GM11168 (cell line): ENCODE results near the gene BTAF1.
"Not testable (repeated sequence)": the region's sequence is repeated elsewhere in the genome, so short reads cannot be mapped to it uniquely, and the experiment has no call there.

ENCODE experiments used
- in situ Hi-C: fragments of 300-500 bp; cut with MboI; formaldehyde crosslinking; loops from one replicate; pipeline ENCODE4 v1.12.0; 2022; ENCODE audit warnings: low sequenced_read_pairs; ENCODE audit not compliant: unreplicated experiment

Gene BTAF1

DNA sequence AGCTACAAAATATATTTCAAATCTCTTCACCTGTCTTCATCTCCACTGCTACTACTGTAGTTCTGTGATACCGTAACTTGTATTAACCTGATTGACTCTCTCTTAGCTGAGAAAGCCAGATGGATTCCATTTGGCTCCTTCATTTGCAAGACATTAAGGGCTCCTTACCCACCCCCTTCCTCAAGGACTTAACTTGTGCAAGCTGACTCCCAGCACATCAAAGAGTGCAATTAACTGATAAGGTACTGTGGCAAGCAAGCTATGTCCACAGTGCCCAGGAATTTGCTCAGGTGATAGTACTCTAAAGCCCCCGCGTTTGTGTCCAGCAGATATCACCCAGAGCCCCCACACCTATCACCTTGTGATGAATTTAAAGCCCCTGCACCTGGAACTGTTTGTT is 109.5 kb downstream of the BTAF1 start:
- in situ Hi-C loops: not testable (repeated sequence)

DNA sequence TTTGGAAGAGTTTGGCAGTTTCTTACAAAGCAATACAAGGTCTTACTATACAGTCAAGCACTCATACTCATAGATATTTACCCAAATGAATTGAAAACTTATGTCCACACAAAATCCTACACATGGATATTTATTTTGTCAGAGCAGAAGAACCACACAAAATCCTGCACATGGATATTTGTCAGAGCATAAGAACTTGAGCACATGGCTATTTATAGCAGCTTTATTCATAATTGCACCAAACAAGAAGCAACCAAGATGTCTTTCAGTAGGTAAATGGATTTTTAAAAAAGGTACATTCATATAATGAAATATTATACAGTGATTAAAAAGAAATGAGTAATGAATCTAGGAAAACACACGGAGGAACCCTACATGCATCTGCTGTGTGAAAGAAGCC is 115.4 kb downstream of the BTAF1 start:
- in situ Hi-C loops: no loop called here

DNA sequence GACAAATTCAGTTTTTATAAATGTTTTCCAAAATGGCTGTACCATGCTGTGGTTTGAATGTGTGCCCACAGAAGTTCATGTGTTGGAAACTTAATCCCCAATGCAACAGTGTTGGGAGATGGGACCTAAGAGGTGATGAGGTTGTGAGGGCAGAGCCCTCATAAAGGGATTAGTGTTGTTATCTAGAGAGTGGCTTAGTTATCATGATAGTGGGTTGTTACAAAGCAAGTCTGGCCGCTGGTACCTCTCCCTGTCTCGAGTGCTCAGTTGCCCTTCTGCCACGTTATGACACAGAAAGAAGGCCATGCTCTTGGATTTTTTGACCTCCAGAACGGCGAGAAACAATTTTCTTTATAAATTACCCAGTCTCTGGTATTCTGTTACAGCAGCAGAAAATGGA is 119.0 kb downstream of the BTAF1 start:
- in situ Hi-C loops: no loop called here

DNA sequence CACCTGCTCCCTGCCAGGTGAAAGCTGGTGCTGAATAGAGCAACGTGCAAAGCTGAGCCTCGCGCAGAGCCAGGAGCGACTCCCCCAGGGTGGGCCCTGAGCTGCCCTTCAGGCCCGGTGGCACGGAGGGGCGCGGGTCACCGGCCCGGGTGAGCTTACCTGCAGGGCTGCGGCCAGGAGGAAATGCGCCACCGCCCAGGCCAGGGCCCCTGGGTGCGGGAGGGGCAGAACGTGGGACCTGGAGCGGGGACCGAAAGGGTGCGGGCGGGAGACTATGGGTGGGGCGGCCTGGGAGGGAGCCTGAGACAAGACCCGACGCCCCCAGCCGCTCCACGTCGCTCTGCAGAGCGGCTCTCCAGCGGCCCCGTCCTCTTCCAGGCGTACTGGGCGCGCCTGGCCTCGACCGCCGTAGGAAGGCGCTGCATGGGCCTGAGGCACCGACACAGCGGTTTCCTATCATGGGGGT is 122.1 kb downstream of the BTAF1 start:
- in situ Hi-C loops: no loop called here

DNA sequence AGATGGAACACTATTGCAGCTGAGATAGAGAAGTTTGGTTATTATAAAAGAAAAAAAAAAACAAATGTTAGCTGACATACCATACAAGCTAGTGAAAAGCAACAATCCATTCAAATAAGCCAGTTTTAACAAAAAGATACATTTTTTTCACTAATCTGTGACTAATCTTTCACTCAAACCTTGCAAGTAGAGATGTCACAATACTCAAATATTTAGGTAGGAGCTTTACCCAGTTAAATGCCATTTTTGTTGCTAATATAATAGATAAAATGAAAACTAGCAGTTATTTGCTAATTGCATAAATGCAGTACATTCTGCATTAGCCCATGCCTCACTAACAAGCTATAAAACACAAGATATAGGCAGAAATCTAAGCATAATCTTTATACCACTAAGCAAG is 123.6 kb downstream of the BTAF1 start:
- in situ Hi-C loops: no loop called here

DNA sequence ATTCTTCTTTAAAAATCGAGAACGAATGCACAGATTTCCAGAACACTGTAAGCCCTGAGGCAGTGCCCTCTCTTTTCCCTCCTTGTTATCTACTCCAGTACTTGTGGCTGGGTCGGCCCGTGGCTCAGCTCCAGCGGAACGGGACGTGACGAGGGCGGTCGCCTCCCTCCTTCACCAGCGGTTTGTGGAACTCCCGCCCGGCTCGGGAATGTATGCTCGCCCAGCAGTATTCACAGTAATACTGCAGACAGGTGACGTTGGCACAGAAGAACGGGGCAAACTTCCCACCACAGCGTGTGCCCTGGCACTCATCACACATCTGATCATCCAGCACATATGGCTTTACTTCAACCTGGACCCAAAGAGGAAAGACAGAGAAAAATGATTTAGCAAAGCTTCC is 128.5 kb downstream of the BTAF1 start:
- in situ Hi-C loops: no loop called here

DNA sequence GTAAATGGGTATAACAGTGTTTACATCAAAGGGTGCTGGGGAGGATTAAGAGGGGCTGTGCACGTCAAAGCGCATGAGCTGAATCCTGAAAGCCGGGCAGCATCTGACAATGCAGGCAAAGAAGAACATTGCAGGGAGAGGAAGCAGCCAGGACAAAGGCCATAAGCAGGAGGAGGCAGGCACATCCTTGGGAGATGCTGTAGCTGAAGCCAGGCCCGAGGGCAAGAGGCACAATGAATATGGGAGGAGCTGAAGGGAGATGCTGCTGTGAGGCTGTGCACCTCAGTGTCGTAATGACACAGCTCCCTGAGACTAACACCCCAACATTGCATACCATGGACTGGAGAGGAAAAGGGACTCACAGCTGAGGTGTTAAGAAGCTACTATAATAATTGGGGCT is 129.2 kb downstream of the BTAF1 start:
- in situ Hi-C loops: no loop called here

DNA sequence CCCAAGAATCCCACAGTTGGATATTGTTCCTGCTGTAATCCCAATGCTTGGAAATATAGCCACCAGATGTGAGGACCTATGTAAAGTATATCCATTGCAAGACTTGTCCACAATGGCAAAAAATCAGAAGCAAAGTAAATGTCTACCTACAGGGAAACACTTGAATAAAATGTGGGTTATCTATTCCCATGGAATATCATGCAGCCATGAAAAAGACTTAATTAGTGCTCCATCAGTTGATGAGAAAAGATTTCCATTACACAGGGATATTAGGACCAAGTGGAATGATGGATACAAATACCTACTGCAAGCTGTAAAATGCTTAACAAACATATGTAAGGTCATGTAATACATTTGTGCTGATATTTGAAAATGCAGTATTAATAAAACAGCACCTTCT is 131.2 kb downstream of the BTAF1 start:
- in situ Hi-C loops: no loop called here

DNA sequence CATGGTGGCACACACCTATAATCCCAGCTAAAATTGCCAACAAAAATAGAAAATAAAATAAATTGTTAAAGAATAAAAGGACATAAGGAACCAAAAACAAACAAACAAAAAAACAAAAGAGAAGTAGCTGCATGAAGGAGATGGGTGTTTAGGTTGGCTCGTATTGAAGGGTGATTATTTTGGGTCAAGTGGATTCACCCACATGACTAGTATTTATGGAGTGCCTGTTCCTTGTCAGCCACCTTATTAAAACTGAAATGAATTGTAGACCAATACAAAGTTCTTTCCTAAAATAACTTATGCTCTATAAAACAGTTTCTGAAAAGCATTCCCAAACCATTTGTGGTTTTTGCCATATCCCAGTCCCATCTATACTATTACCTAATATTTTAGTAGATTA is 138.7 kb downstream of the BTAF1 start:
- in situ Hi-C loops: no loop called here

DNA sequence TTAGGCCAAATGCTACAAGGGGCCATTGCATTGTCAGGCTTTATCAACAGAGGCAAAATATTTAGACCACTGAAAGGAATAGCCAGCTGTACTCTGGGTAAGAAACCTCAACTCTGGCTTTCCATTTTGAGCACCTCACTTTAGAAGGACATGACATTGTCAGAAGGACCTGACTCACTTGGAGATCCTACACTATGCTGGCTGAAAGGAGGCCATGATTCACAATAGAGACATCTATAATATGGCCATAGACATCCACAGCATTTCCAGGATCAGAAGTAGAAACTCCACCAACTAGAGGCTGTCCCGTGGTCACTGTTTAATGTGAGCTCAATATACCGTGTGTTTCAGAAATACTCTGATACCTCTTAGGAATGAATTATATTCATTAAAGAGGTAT is 140.9 kb downstream of the BTAF1 start:
- in situ Hi-C loops: no loop called here

DNA sequence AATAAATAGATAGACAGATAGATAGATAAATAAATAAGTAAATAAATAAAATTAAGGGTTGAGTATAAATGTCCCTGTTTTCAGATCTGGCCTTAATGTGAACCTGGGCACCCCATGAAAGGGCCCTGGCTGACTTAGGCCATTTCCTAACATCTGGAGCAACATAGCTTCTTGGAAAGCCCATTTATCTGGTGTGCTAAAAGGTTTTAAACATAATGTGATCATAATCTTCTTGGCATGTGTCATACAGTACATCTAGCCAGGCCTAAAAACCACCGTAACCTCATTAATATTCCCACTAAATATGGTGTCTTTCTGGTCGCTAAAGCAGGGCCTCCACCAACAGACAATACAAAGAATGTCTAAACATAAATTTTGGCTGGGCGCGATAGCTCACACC is 142.8 kb downstream of the BTAF1 start:
- in situ Hi-C loops: no loop called here

DNA sequence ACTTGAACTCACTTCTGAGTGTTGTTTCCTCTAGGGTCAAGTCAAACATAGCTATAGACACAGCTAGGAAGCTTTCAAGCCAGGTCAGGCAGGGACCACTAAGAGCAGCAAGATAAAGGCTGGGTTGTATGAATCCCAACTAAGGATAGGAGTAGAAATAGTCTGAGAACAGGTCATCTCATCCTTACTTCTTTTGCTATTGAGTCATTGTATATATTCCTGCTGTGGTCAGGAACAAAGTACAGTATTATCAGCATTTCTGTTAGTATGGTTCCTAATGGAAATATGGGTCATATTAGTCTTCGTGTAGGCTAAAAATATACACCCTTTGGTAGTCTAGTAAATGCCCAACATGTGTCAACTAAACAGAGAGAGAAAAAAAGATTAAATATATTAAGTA is 145.3 kb downstream of the BTAF1 start:
- in situ Hi-C loops: no loop called here

DNA sequence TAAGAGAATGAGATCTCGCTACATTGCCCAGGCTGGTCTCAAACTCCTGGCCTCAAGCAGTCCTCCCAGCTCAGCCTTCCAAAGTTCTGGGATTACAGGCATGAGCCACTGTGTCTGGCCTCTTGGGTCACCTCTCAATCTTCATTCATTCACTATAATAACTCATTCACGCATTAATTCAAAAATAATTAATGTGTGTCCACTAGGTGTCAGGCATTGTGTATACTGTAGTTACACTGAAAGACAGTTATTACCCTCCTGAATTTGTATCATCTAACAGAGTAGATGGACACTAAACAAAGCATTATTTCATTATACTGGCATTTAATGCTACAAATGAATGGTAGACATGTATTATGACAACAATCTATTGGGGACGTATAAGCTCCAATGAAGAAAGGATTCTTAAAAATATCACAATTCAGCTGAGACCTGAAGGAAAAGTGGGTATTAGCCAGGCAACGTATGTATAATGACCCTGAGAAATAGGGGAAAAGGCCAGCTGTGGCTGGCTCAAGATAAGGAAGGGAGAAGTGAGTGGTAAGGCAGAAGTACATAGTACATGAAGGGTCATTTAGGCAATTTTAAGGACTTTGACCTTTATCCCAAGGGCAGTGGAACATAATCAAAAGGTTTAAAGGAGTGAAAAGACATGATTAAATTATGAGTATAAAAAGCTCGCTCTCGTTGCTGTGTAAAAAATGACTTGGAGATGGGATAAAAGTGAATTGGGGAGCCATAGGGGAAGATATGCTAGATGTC is 150.7 kb downstream of the BTAF1 start:
- in situ Hi-C loops: no loop called here

DNA sequence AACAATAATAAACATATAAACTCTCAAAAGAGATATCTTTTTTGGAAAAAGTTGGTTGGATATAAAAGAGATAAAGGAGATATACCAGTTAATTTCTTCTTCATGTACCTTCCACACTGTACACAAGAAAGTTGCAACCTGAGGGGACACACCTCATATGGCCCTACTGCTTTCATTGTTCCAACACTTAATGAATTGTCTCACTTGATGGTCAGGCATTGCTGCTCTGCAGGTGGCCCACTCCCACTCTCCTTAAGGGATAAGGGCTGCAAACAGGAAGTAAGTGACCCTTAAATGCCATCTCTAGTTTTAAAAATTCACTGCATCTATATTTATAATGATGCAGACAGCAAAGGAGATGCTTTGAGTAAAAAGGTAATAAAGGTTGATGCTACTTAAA is 152.3 kb downstream of the BTAF1 start:
- in situ Hi-C loops: no loop called here

DNA sequence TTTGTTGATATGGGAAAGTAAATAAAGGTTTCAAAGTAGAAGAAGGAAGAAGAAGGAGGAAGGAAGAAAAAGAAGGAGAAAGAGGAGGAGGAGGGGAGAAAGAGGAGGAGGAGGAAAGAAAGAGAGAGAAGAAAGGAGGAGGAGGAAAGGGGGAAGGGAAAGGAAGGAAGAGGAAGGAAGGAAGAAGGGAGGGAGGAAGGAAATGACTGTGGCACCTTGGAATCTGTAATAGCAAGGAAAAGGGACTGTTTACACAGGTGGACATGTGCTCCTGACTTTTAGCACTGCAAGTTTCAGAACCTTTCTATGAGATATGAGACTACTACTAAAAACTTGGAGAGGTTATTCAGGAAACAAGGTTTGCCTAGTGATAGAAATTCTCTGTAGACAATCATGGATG is 153.2 kb downstream of the BTAF1 start:
- in situ Hi-C loops: no loop called here

DNA sequence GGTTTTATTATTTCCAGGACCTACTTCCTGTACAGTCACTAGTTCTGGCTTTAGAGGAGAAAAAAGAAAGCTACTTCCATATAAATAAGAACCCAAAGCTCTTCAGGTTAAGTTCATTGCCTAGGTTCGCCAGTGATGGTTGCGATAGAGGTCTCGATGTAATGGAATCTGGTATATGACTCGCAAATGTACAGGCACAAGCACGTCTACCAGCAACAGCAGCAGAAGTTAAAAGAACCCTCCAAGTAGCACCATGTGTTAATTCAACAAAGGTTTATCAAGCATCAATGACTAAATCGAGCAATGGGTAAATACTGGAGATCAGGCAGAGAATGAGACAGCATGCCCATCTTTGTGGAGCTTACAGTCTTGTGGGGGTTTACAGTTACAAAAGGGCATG is 155.4 kb downstream of the BTAF1 start:
- in situ Hi-C loops: no loop called here
